GM12878 (cell line): ENCODE data around the gene CDK5R2. TPM values are rescaled to one million over a fixed set of nuclear protein-coding genes. Genes with fewer than 3 reads are reported as not detected.

Experiments
- ATAC-seq: fragments of 200-7000 bp; cut with Tn5 transposase; 3 replicates; pipeline ENCODE4 v1.9.1; 2020; ENCODE audit warnings: mild to moderate bottlenecking, moderate library complexity
- BruUV-seq: library from RNA; stranded (reverse); fragments of 400-500 nt; replicated peaks from 2 replicates; lab custom pipeline; 2021; lab: Mats Ljungman, UMichigan
- CTCF ChIA-PET: fragments of 300-600 bp; sonication (Branson Sonifier 250); formaldehyde crosslinking; extraction: SDS; loops from one replicate; lab custom pipeline; 2021; ENCODE audit warnings: inconsistent platforms; lab: Yijun Ruan, JAX
- POLR2A ChIA-PET: fragments of 350-600 bp; formaldehyde crosslinking; extraction: SDS; loops from one replicate; lab custom pipeline; 2021; ENCODE audit warnings: inconsistent platforms; lab: Charles Lee
- RAD21 ChIA-PET: fragments of 300-600 bp; sonication (Branson Sonifier 250); formaldehyde crosslinking; loops from one replicate; lab custom pipeline; 2023; ENCODE audit warnings: antibody characterized with exemption; ENCODE audit not compliant: unreplicated experiment; lab: Charles Lee
- SMC1A ChIA-PET: fragments of 300-600 bp; sonication (Branson Sonifier 250); formaldehyde crosslinking; loops from one replicate; lab custom pipeline; 2023; ENCODE audit not compliant: unreplicated experiment, uncharacterized antibody; lab: Charles Lee
- DNase-seq: peaks from one replicate; pipeline ENCODE4 v3.0.0-alpha.2; 2011; ENCODE audit warnings: low read depth, low spot score
- FAIRE-seq: peaks from 3 replicates; lab custom pipeline; 2011; peaks lifted over from hg19 to GRCh38; lab: Jason Lieb, UNC
- H2AFZ ChIP-seq: 2 replicates; pipeline ENCODE4 v1.6.0; 2011; ENCODE audit warnings: low read depth, low read length, control low read depth; ENCODE audit not compliant: control insufficient read depth
- H3K27ac ChIP-seq: 2 replicates; pipeline ENCODE4 v1.5.1; 2011; ENCODE audit warnings: control low read depth; ENCODE audit not compliant: control insufficient read depth, insufficient read depth
- H3K27me3 ChIP-seq, 2 experiments: replicated peaks in 1 of 2; 2 replicates each; pipeline versions ENCODE4 v1.6.0 to v1.6.1; 2011; ENCODE audit warnings: low read length in 1 of 2; ENCODE audit not compliant: control insufficient read depth in 2 of 2, insufficient read depth in 2 of 2
- H3K36me3 ChIP-seq, 2 experiments: 2 replicates each; pipeline ENCODE4 v1.5.1; 2011; ENCODE audit warnings: low read length in 1 of 2; ENCODE audit not compliant: control insufficient read depth in 2 of 2, insufficient read depth in 2 of 2
- H3K4me1 ChIP-seq: 2 replicates; pipeline ENCODE4 v1.6.1; 2011; ENCODE audit warnings: mild to moderate bottlenecking, low read length, moderate library complexity, mixed read lengths; ENCODE audit not compliant: control insufficient read depth, insufficient read depth
- H3K4me2 ChIP-seq: 2 replicates; pipeline ENCODE4 v1.6.0; 2011; ENCODE audit warnings: control low read depth; ENCODE audit not compliant: control insufficient read depth, insufficient read depth
- H3K4me3 ChIP-seq: fragments of 200-600 bp; sonication (generic); 2 replicates; pipeline ENCODE4 v1.5.1; 2016
- H3K79me2 ChIP-seq: 2 replicates; pipeline ENCODE4 v1.6.0; 2011; ENCODE audit warnings: low read length; ENCODE audit not compliant: control insufficient read depth, insufficient read depth
- H3K9ac ChIP-seq: 2 replicates; pipeline ENCODE4 v1.8.0; 2011; ENCODE audit warnings: low read length, control low read depth, mixed read lengths; ENCODE audit not compliant: control insufficient read depth, insufficient read depth
- H3K9me3 ChIP-seq: replicated peaks from 3 replicates; pipeline ENCODE4 v1.5.1; 2011; ENCODE audit warnings: mild to moderate bottlenecking, low read length; ENCODE audit not compliant: control insufficient read depth, insufficient read depth
- H4K20me1 ChIP-seq: 2 replicates; pipeline ENCODE4 v1.6.0; 2011; ENCODE audit not compliant: control insufficient read depth, insufficient read depth
- CEBPZ ChIP-seq: fragments of 150-350 bp; IDR thresholded peaks from 2 replicates; pipeline ENCODE4 v1.6.1; 2016; ENCODE audit warnings: low read depth, low read length
- DPF2 ChIP-seq: fragments of 450-650 bp; IDR thresholded peaks from 2 replicates; pipeline ENCODE4 v1.6.1; 2017; ENCODE audit warnings: mild to moderate bottlenecking
- NKRF ChIP-seq: fragments of 450-650 bp; conservative IDR thresholded peaks from 2 replicates; pipeline ENCODE4 v1.6.1; 2017; ENCODE audit warnings: mild to moderate bottlenecking, moderate library complexity
- NR2F1 ChIP-seq: fragments of 450-650 bp; conservative IDR thresholded peaks from 2 replicates; pipeline ENCODE4 v1.6.1; 2017; ENCODE audit warnings: mild to moderate bottlenecking
- POLR2AphosphoS5 ChIP-seq: IDR thresholded peaks from 2 replicates; pipeline ENCODE4 v1.6.1; 2011; ENCODE audit warnings: mild to moderate bottlenecking, low read length, inconsistent platforms
- RBBP5 ChIP-seq: fragments of 200-600 bp; sonication (generic); conservative IDR thresholded peaks from 2 replicates; pipeline ENCODE4 v1.6.1; 2016
- SMAD1 ChIP-seq: fragments of 450-650 bp; IDR thresholded peaks from 2 replicates; pipeline ENCODE4 v1.6.1; 2018; ENCODE audit warnings: mild to moderate bottlenecking, low read depth; ENCODE audit not compliant: partially characterized antibody
- SUPT20H ChIP-seq: IDR thresholded peaks from 2 replicates; pipeline ENCODE4 v1.6.1; 2011; ENCODE audit warnings: low read depth, mild to moderate bottlenecking, low read length, moderate library complexity, borderline replicate concordance; ENCODE audit not compliant: control insufficient read depth
- SUZ12 ChIP-seq: fragments of 200-600 bp; sonication (generic); IDR thresholded peaks from one replicate; pipeline ENCODE4 v1.6.1; 2018; ENCODE audit warnings: antibody characterized with exemption, mild to moderate bottlenecking; ENCODE audit not compliant: unreplicated experiment
- ZNF384 ChIP-seq: IDR thresholded peaks from 2 replicates; pipeline ENCODE4 v1.6.1; 2012; ENCODE audit warnings: low read depth, mild to moderate bottlenecking, low read length, improper control_type of control experiment, borderline replicate concordance
- WGBS: methylation state at CpG from one replicate; pipeline ENCODE4 v1.1.6; 2016; ENCODE audit warnings: low lambda C conversion rate; ENCODE audit not compliant: insufficient replicate concordance, insufficient coverage; ENCODE audit errors: missing lambda C conversion rate; 5-methylcytosine and 5-hydroxymethylcytosine counted together
- in situ Hi-C: fragments of 300-500 bp; cut with MboI; formaldehyde crosslinking; loops from 9 replicates; pipeline ENCODE4 v1.14.3; 2018; ENCODE audit warnings: mixed read lengths
- intact Hi-C: fragments of 100-400 bp; cut with micrococcal nuclease; formaldehyde crosslinking; loops from one replicate; pipeline ENCODE4 v1.14.2; 2022; ENCODE audit not compliant: unreplicated experiment
- polyA plus RNA-seq, 11 experiments: library from polyadenylated mRNA; depleted of rRNA in 4 of 11; unstranded in 6 of 11; stranded (reverse) in 5 of 11; fragments of >200 nt; fragmentation: Nextera tagmentation in 4 of 11; fragmentation: Illumina TruSeq in 1 of 11; extraction: Ambion mirVana in 4 of 11; extraction: Trizol in 1 of 11; gene quantifications; 1 replicate in 1 of 11; 2 replicates in 10 of 11; pipeline versions ENCODE4 v1.2.1 to v1.2.3, GENCODE V29; 2011 to 2016; ENCODE audit warnings: inconsistent platforms in 2 of 11, missing spikeins in 2 of 11, low read depth in 1 of 11
- total RNA-seq, 4 experiments: library from RNA; depleted of rRNA in 3 of 4; stranded (reverse); fragments of >200 nt in 3 of 4; fragmentation: Illumina TruSeq in 1 of 4; extraction: Trizol in 1 of 4; gene quantifications; 2 replicates each; pipeline versions ENCODE4 v1.2.1 to v1.2.3, GENCODE V29; 2013 to 2021
- TF ChIP-seq, protein P1 (sequence below): IDR thresholded peaks from 2 replicates; pipeline ENCODE4 v1.6.1; 2011; ENCODE audit warnings: borderline replicate concordance, low read depth, mild to moderate bottlenecking, moderate library complexity, mixed read lengths, low read length; ENCODE audit not compliant: insufficient read depth; ENCODE audit errors: extremely low read length
- TF ChIP-seq, protein P2 (sequence below): IDR thresholded peaks from 2 replicates; pipeline ENCODE4 v1.6.1; 2012; ENCODE audit warnings: low read depth, low read length, improper control_type of control experiment

CDK5R2 gene
- total and polyA plus RNA-seq, 10 of the 15 experiments (the other 5 are each of a cell fraction or from before 2014, with no cell fraction given), result not detected

DNA sequence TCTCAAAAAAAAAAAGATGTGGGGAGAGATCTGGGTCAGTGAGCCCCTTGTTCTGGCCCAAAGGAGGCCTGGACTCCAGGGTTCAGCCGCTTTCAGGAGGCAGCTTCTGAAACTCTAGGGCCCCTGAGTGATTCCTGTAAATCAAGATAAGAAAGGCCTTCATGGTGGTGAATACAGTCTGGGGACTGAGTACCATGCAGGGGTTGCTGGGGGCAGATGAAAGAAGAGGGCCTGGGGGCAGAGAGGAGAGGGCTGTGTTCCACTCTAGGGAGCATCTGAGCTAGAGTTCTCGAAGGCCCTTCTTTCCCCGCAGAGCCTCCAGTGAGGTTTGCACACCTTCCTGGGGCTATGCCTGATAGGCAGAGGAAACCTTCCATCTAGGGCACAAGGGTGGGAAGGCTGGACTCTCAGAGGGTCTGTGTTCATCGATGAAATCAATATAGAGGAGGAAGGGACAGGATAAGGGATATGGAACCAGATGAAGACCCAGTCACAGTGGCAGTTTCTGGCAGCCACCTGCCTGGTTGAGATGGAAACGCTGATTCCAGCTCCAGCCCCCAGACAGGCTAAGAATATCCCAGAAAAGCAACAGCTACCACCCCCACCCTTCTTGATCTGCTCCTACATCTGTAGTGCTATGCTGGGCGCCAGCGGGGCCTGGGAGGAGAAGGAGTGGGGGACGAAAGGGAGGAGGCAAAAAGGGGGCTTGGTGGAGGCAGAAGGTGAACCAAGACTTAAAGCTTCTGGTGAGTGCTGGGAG lies 4.7 kb upstream of the CDK5R2 start:
- 35% methylated on average over 8 of the region's 8 CpGs for WGBS
- no peak overlapping the region for H3K9ac ChIP-seq
- SMC1A ChIA-PET, result no interaction called here
- RAD21 ChIA-PET, result interaction anchor here (1.2 kb wide), 1 partner anchor 102 kb away, joined by 3 read pairs; no protein-coding TSS in a partner anchor
- peaks cover 2 to 4% of the 10 kb centered on the region in 2 experiments; a peak in 3 of 4 replicates for H3K27me3 ChIP-seq
- H3K36me3 ChIP-seq, result no peaks in the 10 kb centered on the region
- no peak overlapping the region for H3K4me3 ChIP-seq
- FAIRE-seq, result no peak
- no peaks in the 10 kb centered on the region for H4K20me1 ChIP-seq
- intact Hi-C loops (no loop called here), in situ Hi-C loops (no loop called here)
- POLR2A ChIA-PET, result no interaction called here
- H3K4me2 ChIP-seq, result no peak overlapping the region
- no peak overlapping the region for H3K27ac ChIP-seq
- no peak for ATAC-seq
- no peaks in the 10 kb centered on the region for H3K9me3 ChIP-seq
- no peaks in the 10 kb centered on the region for H3K79me2 ChIP-seq
- BruUV-seq, result no TSS peak
- CTCF ChIA-PET, result interaction anchor here (1.1 to 1.2 kb wide), 2 partner anchors 47 to 78 kb away, joined by 3 to 4 read pairs; no protein-coding TSS in a partner anchor
- no peaks in the 10 kb centered on the region for H3K4me1 ChIP-seq
- DNase-seq, result no peak
- TF ChIP-seq RBBP5 (no peak), ZNF384 (no peak), SUZ12 (no peak), SMAD1 (no peak), NKRF (no peak), POLR2AphosphoS5 (no peak), CEBPZ (no peak), SUPT20H (no peak), DPF2 (no peak), NR2F1 (no peak)
- TF ChIP-seq, protein P1, sequence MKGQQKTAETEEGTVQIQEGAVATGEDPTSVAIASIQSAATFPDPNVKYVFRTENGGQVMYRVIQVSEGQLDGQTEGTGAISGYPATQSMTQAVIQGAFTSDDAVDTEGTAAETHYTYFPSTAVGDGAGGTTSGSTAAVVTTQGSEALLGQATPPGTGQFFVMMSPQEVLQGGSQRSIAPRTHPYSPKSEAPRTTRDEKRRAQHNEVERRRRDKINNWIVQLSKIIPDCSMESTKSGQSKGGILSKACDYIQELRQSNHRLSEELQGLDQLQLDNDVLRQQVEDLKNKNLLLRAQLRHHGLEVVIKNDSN, result no peak
- TF ChIP-seq, protein P2, sequence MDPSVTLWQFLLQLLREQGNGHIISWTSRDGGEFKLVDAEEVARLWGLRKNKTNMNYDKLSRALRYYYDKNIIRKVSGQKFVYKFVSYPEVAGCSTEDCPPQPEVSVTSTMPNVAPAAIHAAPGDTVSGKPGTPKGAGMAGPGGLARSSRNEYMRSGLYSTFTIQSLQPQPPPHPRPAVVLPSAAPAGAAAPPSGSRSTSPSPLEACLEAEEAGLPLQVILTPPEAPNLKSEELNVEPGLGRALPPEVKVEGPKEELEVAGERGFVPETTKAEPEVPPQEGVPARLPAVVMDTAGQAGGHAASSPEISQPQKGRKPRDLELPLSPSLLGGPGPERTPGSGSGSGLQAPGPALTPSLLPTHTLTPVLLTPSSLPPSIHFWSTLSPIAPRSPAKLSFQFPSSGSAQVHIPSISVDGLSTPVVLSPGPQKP, result no peak
- H2AFZ ChIP-seq, result no peak overlapping the region
